SK-N-SH (cell line): ENCODE results near the gene SYAP1. TPM values are rescaled to one million over a fixed set of nuclear protein-coding genes. Genes with fewer than 3 reads are reported as not detected.
A peak's percentile ranks its signal among the peaks of the same experiment; 100 is the strongest.

Experiments used
- CTCF ChIA-PET: fragments of 300-600, 350-600 bp; formaldehyde crosslinking; extraction: SDS; loops from one replicate; lab custom pipeline; 2021; lab: Yijun Ruan, JAX
- POLR2A ChIA-PET: fragments of 350-600 bp; sonication (Branson Sonifier 250); formaldehyde crosslinking; extraction: SDS; loops from one replicate; lab custom pipeline; 2020; ENCODE audit warnings: antibody characterized with exemption, inconsistent platforms; lab: Yijun Ruan, JAX
- DNase-seq: peaks from one replicate; pipeline ENCODE4 v3.0.0; 2012
- H2AFZ ChIP-seq: fragments of 200-600 bp; sonication (generic); 2 replicates; pipeline ENCODE4 v1.8.1; 2016; ENCODE audit warnings: antibody characterized with exemption, mild to moderate bottlenecking, low read depth
- H3F3A ChIP-seq: fragments of 200-600 bp; sonication (generic); replicated peaks from 2 replicates; pipeline ENCODE3; 2016; ENCODE audit warnings: antibody characterized with exemption, mild to moderate bottlenecking; ENCODE audit not compliant: insufficient read depth
- H3K27ac ChIP-seq, 2 experiments: fragments of 200-500 bp in 1 of 2; fragments of 200-600 bp in 1 of 2; sonication (Bioruptor generic) in 1 of 2; sonication (generic), shearing (Covaris generic) in 1 of 2; 2 replicates each; pipeline versions ENCODE4 v1.5.1 to v1.6.1; 2014 to 2016; ENCODE audit warnings: low read depth in 2 of 2, inconsistent platforms in 1 of 2, low read length in 1 of 2, mild to moderate bottlenecking in 1 of 2, mixed read lengths in 1 of 2
- H3K27me3 ChIP-seq: fragments of 200-600 bp; sonication (generic), shearing (Covaris generic); 2 replicates; pipeline ENCODE4 v1.6.1; 2016; ENCODE audit warnings: mixed run types; ENCODE audit not compliant: insufficient read depth
- H3K36me3 ChIP-seq, 2 experiments: fragments of 200-500 bp in 1 of 2; fragments of 200-600 bp in 1 of 2; sonication (Bioruptor generic) in 1 of 2; sonication (generic) in 1 of 2; replicated peaks in 1 of 2; 2 replicates each; pipeline versions ENCODE3 to v1.5.1; 2014 to 2016; ENCODE audit warnings: low read length in 1 of 2, mild to moderate bottlenecking in 1 of 2; ENCODE audit not compliant: insufficient read depth in 2 of 2, control insufficient read depth in 1 of 2
- H3K4me1 ChIP-seq, 2 experiments: fragments of 200-500 bp in 1 of 2; fragments of 200-600 bp in 1 of 2; sonication (Bioruptor generic) in 1 of 2; sonication (generic), shearing (Covaris generic) in 1 of 2; 2 replicates each; pipeline versions ENCODE4 v1.5.1 to v1.6.1; 2014 to 2016; ENCODE audit warnings: low read depth in 1 of 2, low read length in 1 of 2, mixed run types in 1 of 2; ENCODE audit not compliant: insufficient read depth in 2 of 2, control insufficient read depth in 1 of 2
- H3K4me2 ChIP-seq: fragments of 200-600 bp; sonication (generic), shearing (Covaris generic); 2 replicates; pipeline ENCODE4 v1.6.1; 2017; ENCODE audit warnings: mixed run types
- H3K4me3 ChIP-seq, 2 experiments: fragments of 200-500 bp in 1 of 2; fragments of 200-600 bp in 1 of 2; sonication (Bioruptor generic) in 1 of 2; sonication (generic), shearing (Covaris generic) in 1 of 2; 2 replicates each; pipeline versions ENCODE4 v1.5.1 to v1.8.1; 2014 to 2016; ENCODE audit warnings: low read depth in 2 of 2, inconsistent platforms in 1 of 2, low read length in 1 of 2, mild to moderate bottlenecking in 1 of 2, mixed read lengths in 1 of 2, moderate library complexity in 1 of 2
- H3K79me2 ChIP-seq: fragments of 200-600 bp; sonication (generic); 2 replicates; pipeline ENCODE4 v1.8.1; 2017; ENCODE audit warnings: mild to moderate bottlenecking; ENCODE audit not compliant: insufficient read depth
- H3K9ac ChIP-seq: fragments of 200-600 bp; sonication (generic); 2 replicates; pipeline ENCODE4 v1.6.1; 2017; ENCODE audit warnings: mixed run types
- H3K9me2 ChIP-seq: fragments of 200-600 bp; sonication (generic); 2 replicates; pipeline ENCODE4 v1.6.1; 2017; ENCODE audit warnings: mixed run types
- H3K9me3 ChIP-seq: fragments of 200-600 bp; sonication (generic); 2 replicates; pipeline ENCODE4 v1.6.1; 2017; ENCODE audit warnings: mixed run types, mild to moderate bottlenecking, moderate library complexity
- H4K20me1 ChIP-seq: fragments of 200-600 bp; sonication (generic); 2 replicates; pipeline ENCODE4 v1.6.1; 2017; ENCODE audit warnings: mild to moderate bottlenecking, mixed run types; ENCODE audit not compliant: insufficient read depth
- CHD2 ChIP-seq: fragments of 150-350 bp; IDR thresholded peaks from 2 replicates; pipeline ENCODE4 v1.6.1; 2018; ENCODE audit warnings: low read length; ENCODE audit not compliant: partially characterized antibody
- CTCF ChIP-seq: fragments of 200-600 bp; sonication (generic); IDR thresholded peaks from 2 replicates; pipeline ENCODE4 v1.6.1; 2017; ENCODE audit warnings: antibody characterized with exemption, mild to moderate bottlenecking, moderate library complexity
- ELF1 ChIP-seq: IDR thresholded peaks from 2 replicates; pipeline ENCODE4 v1.4.0; 2012
- FOSL2 ChIP-seq: IDR thresholded peaks from 2 replicates; pipeline ENCODE4 v1.4.0; 2012; ENCODE audit warnings: low read depth, mild to moderate bottlenecking, moderate library complexity, borderline replicate concordance
- FOXJ3 ChIP-seq: sonication (generic); formaldehyde crosslinking; IDR thresholded peaks from 2 replicates; pipeline ENCODE4 v1.5.1; 2020; ENCODE audit warnings: mild to moderate bottlenecking, missing genetic modification reagents
- GABPA ChIP-seq: IDR thresholded peaks from 2 replicates; pipeline ENCODE4 v1.4.0; 2012; ENCODE audit warnings: low read depth, mild to moderate bottlenecking
- SIN3A ChIP-seq: IDR thresholded peaks from 2 replicates; pipeline ENCODE4 v1.6.1; 2012; ENCODE audit warnings: low read depth, mild to moderate bottlenecking, low read length, moderate library complexity, borderline replicate concordance
- TAF1 ChIP-seq: IDR thresholded peaks from 2 replicates; pipeline ENCODE4 v1.6.1; 2012; ENCODE audit warnings: low read depth, mild to moderate bottlenecking, low read length, moderate library complexity, borderline replicate concordance
- TCF12 ChIP-seq: IDR thresholded peaks from 2 replicates; pipeline ENCODE4 v1.4.0; 2012
- TEAD4 ChIP-seq: IDR thresholded peaks from 2 replicates; pipeline ENCODE4 v1.4.0; 2012; ENCODE audit warnings: mild to moderate bottlenecking, borderline replicate concordance; ENCODE audit not compliant: insufficient read depth
- YY1 ChIP-seq: IDR thresholded peaks from 2 replicates; pipeline ENCODE4 v1.4.0; 2012; ENCODE audit warnings: low read depth, mild to moderate bottlenecking
- WGBS: methylation state at CpG from one replicate; pipeline ENCODE4 v1.1.6; 2017; ENCODE audit warnings: low lambda C conversion rate; 5-methylcytosine and 5-hydroxymethylcytosine counted together
- polyA plus RNA-seq, 3 experiments: library from polyadenylated mRNA; depleted of rRNA; stranded (reverse); fragments of >200 nt; gene quantifications; 2 replicates each; pipeline ENCODE4 v1.2.3, GENCODE V29; 2012
- TF ChIP-seq, protein P1 (sequence below): fragments of 150-350 bp; IDR thresholded peaks from 2 replicates; pipeline ENCODE4 v1.6.1; 2017; ENCODE audit warnings: antibody characterized with exemption, low read length, low read depth, borderline replicate concordance
- TF ChIP-seq, protein P2 (sequence below): IDR thresholded peaks from 2 replicates; pipeline ENCODE4 v1.6.1; 2012; ENCODE audit warnings: mild to moderate bottlenecking, low read depth, low read length, moderate library complexity
- TF ChIP-seq, protein P3 (sequence below): IDR thresholded peaks from 2 replicates; pipeline ENCODE4 v1.4.0; 2012; ENCODE audit warnings: low read depth
- TF ChIP-seq, protein P4 (sequence below): IDR thresholded peaks from 2 replicates; pipeline ENCODE4; 2012

Gene SYAP1
- polyA plus RNA-seq, 1 of the 3 experiments (the other 2 are of a cell fraction): 11.9 TPM

GRCh38 chrX:16739574-16739973 lies 20.2 kb downstream of the SYAP1 start:
- Histone ChIP-seq H3K9ac (no peak overlapping the region), H3K4me3 (no peak overlapping the region), H3K4me1 (0 out of 4 replicates have a peak, but pooled peaks cover 0 to 3% of the 10 kb centered on the region in 2 experiments), H3K9me3 (no peaks in the 10 kb centered on the region), H3K4me2 (no peak overlapping the region), H2AFZ (no peak overlapping the region), H3F3A (no peaks in the 10 kb centered on the region), H3K9me2 (no peaks in the 10 kb centered on the region), H3K79me2 (0 out of 2 replicates have a peak, but pooled peaks cover 9% of the 10 kb centered on the region), H4K20me1 (no peaks in the 10 kb centered on the region), H3K27me3 (no peaks in the 10 kb centered on the region), H3K27ac (no peak overlapping the region), H3K36me3 (peaks cover 40 to 71% of the 10 kb centered on the region in 2 experiments)
- WGBS: 81% methylated on average over 6 of the region's 6 CpGs
- DNase-seq: no peak
- POLR2A ChIA-PET: interaction anchor here (0.7 kb wide), 1 partner anchor 13 kb away, joined by 4 read pairs; no protein-coding TSS in a partner anchor
- TF ChIP-seq, protein P1, sequence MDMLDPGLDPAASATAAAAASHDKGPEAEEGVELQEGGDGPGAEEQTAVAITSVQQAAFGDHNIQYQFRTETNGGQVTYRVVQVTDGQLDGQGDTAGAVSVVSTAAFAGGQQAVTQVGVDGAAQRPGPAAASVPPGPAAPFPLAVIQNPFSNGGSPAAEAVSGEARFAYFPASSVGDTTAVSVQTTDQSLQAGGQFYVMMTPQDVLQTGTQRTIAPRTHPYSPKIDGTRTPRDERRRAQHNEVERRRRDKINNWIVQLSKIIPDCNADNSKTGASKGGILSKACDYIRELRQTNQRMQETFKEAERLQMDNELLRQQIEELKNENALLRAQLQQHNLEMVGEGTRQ: no peak
- TF ChIP-seq, protein P2, sequence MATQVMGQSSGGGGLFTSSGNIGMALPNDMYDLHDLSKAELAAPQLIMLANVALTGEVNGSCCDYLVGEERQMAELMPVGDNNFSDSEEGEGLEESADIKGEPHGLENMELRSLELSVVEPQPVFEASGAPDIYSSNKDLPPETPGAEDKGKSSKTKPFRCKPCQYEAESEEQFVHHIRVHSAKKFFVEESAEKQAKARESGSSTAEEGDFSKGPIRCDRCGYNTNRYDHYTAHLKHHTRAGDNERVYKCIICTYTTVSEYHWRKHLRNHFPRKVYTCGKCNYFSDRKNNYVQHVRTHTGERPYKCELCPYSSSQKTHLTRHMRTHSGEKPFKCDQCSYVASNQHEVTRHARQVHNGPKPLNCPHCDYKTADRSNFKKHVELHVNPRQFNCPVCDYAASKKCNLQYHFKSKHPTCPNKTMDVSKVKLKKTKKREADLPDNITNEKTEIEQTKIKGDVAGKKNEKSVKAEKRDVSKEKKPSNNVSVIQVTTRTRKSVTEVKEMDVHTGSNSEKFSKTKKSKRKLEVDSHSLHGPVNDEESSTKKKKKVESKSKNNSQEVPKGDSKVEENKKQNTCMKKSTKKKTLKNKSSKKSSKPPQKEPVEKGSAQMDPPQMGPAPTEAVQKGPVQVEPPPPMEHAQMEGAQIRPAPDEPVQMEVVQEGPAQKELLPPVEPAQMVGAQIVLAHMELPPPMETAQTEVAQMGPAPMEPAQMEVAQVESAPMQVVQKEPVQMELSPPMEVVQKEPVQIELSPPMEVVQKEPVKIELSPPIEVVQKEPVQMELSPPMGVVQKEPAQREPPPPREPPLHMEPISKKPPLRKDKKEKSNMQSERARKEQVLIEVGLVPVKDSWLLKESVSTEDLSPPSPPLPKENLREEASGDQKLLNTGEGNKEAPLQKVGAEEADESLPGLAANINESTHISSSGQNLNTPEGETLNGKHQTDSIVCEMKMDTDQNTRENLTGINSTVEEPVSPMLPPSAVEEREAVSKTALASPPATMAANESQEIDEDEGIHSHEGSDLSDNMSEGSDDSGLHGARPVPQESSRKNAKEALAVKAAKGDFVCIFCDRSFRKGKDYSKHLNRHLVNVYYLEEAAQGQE: no peak
- no peak for TF ChIP-seq TAF1
- TF ChIP-seq CHD2: no peak
- TF ChIP-seq, protein P3, sequence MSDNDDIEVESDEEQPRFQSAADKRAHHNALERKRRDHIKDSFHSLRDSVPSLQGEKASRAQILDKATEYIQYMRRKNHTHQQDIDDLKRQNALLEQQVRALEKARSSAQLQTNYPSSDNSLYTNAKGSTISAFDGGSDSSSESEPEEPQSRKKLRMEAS: no peak
- CTCF ChIA-PET: no interaction called here

- no peak overlapping the region for H2AFZ ChIP-seq
- no peaks in the 10 kb centered on the region for H3K9me3 ChIP-seq
- no peaks in the 10 kb centered on the region for H3F3A ChIP-seq
- DNase-seq: no peak
- POLR2A ChIA-PET: interaction anchor here (0.7 kb wide), 1 partner anchor 24 kb away, joined by 4 read pairs; the partner anchor contains the start of gene SYAP1
- no peaks in the 10 kb centered on the region for H4K20me1 ChIP-seq
- H3K36me3 ChIP-seq: peaks cover 46 to 54% of the 10 kb centered on the region in 2 experiments
- H3K27me3 ChIP-seq: no peaks in the 10 kb centered on the region
- no peak overlapping the region for H3K9ac ChIP-seq
- no peaks in the 10 kb centered on the region for H3K9me2 ChIP-seq
- CTCF ChIA-PET: interaction anchor here (0.9 kb wide), 1 partner anchor 9 kb away, joined by 3 read pairs; no protein-coding TSS in a partner anchor
- H3K4me2 ChIP-seq: no peak overlapping the region
- 0 out of 2 replicates have a peak, but pooled peaks cover 5% of the 10 kb centered on the region for H3K79me2 ChIP-seq
- no peak overlapping the region for H3K4me3 ChIP-seq
- 0 out of 4 replicates have a peak, but pooled peaks cover 0 to 3% of the 10 kb centered on the region in 2 experiments for H3K4me1 ChIP-seq
- TF ChIP-seq CTCF (peak; percentile 49), TEAD4 (no peak), TCF12 (no peak), YY1 (no peak), SIN3A (no peak), FOSL2 (no peak), FOXJ3 (no peak), GABPA (no peak), ELF1 (no peak)
- TF ChIP-seq, protein P4, sequence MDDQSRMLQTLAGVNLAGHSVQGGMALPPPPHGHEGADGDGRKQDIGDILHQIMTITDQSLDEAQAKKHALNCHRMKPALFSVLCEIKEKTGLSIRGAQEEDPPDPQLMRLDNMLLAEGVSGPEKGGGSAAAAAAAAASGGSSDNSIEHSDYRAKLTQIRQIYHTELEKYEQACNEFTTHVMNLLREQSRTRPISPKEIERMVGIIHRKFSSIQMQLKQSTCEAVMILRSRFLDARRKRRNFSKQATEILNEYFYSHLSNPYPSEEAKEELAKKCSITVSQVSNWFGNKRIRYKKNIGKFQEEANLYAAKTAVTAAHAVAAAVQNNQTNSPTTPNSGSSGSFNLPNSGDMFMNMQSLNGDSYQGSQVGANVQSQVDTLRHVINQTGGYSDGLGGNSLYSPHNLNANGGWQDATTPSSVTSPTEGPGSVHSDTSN: no peak
- TF ChIP-seq, protein P3: 0 out of 2 replicates have a peak, but pooled peaks have one; percentile 35
- WGBS: 85% methylated on average over 12 of the region's 12 CpGs
- H3K27ac ChIP-seq: peak overlapping the region in 1 of 2 experiments; percentile 63; a peak in 2 of 4 replicates
Observed at GRCh38 chrX:16743604-16744325, 24.4 kb downstream of the SYAP1 start.
